H9 (cell line): ENCODE measurements around the gene EZH1. TPM values are rescaled to one million over a fixed set of nuclear protein-coding genes. Genes with fewer than 3 reads are reported as not detected.

Experiments
- DNase-seq: peaks from one replicate; pipeline ENCODE4 v3.0.0-alpha.2; 2017
- H2AFZ ChIP-seq: one replicate; pipeline ENCODE4 v1.6.1; 2013; ENCODE audit warnings: mild to moderate bottlenecking, low read length, control low read depth, moderate library complexity
- H2AK5ac ChIP-seq: 2 replicates; pipeline ENCODE4 v1.6.1; 2013; ENCODE audit warnings: low read length, control low read depth, mixed read lengths; ENCODE audit not compliant: insufficient read length
- H2BK120ac ChIP-seq: one replicate; pipeline ENCODE4 v1.6.1; 2013; ENCODE audit warnings: low read depth, mild to moderate bottlenecking, low read length, control low read depth, inconsistent platforms; ENCODE audit not compliant: poor library complexity, severe bottlenecking
- H2BK12ac ChIP-seq: 2 replicates; pipeline ENCODE4 v1.6.1; 2013; ENCODE audit warnings: low read length, control low read depth, mixed read lengths, low read depth; ENCODE audit not compliant: insufficient read length
- H2BK15ac ChIP-seq: 2 replicates; pipeline ENCODE4 v1.6.1; 2013; ENCODE audit warnings: low read depth, low read length, control low read depth
- H2BK20ac ChIP-seq: one replicate; pipeline ENCODE4 v1.6.1; 2013; ENCODE audit warnings: low read depth, mild to moderate bottlenecking, low read length, control low read depth, inconsistent platforms; ENCODE audit not compliant: poor library complexity, severe bottlenecking
- H2BK5ac ChIP-seq: 2 replicates; pipeline ENCODE4 v1.6.1; 2013; ENCODE audit warnings: low read length, control low read depth, mixed read lengths; ENCODE audit not compliant: insufficient read length
- H3K14ac ChIP-seq: 2 replicates; pipeline ENCODE4 v1.6.1; 2013; ENCODE audit warnings: low read length, control low read depth; ENCODE audit not compliant: insufficient read depth
- H3K18ac ChIP-seq: 2 replicates; pipeline ENCODE4 v1.6.1; 2013; ENCODE audit warnings: low read depth, mild to moderate bottlenecking, mixed read lengths, low read length, control low read depth; ENCODE audit not compliant: insufficient read length
- H3K23ac ChIP-seq: 2 replicates; pipeline ENCODE4 v1.6.1; 2013; ENCODE audit warnings: low read length, control low read depth, mixed read lengths, low read depth; ENCODE audit not compliant: insufficient read length
- H3K23me2 ChIP-seq: 2 replicates; pipeline ENCODE4 v1.6.1; 2013; ENCODE audit warnings: low read depth, mild to moderate bottlenecking, mixed read lengths, low read length, control low read depth; ENCODE audit not compliant: insufficient read length, poor library complexity, severe bottlenecking
- H3K27ac ChIP-seq: 2 replicates; pipeline ENCODE4 v1.5.1; 2013; ENCODE audit warnings: low read length, control low read depth, mixed read lengths, low read depth; ENCODE audit not compliant: insufficient read length
- H3K27me3 ChIP-seq: 2 replicates; pipeline ENCODE4 v1.6.1; 2013; ENCODE audit warnings: low read length, control low read depth, inconsistent platforms; ENCODE audit not compliant: insufficient read depth
- H3K4ac ChIP-seq: 2 replicates; pipeline ENCODE4 v1.6.1; 2013; ENCODE audit warnings: low read depth, mild to moderate bottlenecking, control low read depth, inconsistent platforms, low read length, moderate library complexity
- H3K4me1 ChIP-seq: 2 replicates; pipeline ENCODE4 v1.6.1; 2013; ENCODE audit warnings: low read length, control low read depth, inconsistent platforms; ENCODE audit not compliant: insufficient read depth
- H3K4me2 ChIP-seq: 2 replicates; pipeline ENCODE4 v1.6.1; 2013; ENCODE audit warnings: low read length, control low read depth, mixed read lengths; ENCODE audit not compliant: insufficient read length, insufficient read depth
- H3K56ac ChIP-seq: 2 replicates; pipeline ENCODE4 v1.6.1; 2013; ENCODE audit warnings: low read depth, mild to moderate bottlenecking, mixed read lengths, low read length, control low read depth; ENCODE audit not compliant: insufficient read length
- H3K79me1 ChIP-seq: 2 replicates; pipeline ENCODE4 v1.6.1; 2013; ENCODE audit warnings: low read depth, mild to moderate bottlenecking, moderate library complexity, low read length, control low read depth, inconsistent platforms; ENCODE audit not compliant: insufficient read depth, poor library complexity, severe bottlenecking
- H3K79me2 ChIP-seq: 2 replicates; pipeline ENCODE4 v1.6.1; 2013; ENCODE audit warnings: low read length, control low read depth, inconsistent platforms; ENCODE audit not compliant: insufficient read depth
- H3K9ac ChIP-seq: 2 replicates; pipeline ENCODE4 v1.6.1; 2013; ENCODE audit warnings: low read length, control low read depth, mixed read lengths; ENCODE audit not compliant: insufficient read length; ENCODE audit errors: extremely low read depth
- H3K9me3 ChIP-seq: one replicate; pipeline ENCODE4 v1.6.1; 2013; ENCODE audit warnings: low read depth, low read length, inconsistent platforms; ENCODE audit not compliant: control insufficient read depth
- H3T11ph ChIP-seq: one replicate; pipeline ENCODE4 v1.6.1; 2013; ENCODE audit warnings: mild to moderate bottlenecking, low read length, control low read depth, inconsistent platforms
- H4K20me1 ChIP-seq: one replicate; pipeline ENCODE4 v1.6.1; 2013; ENCODE audit not compliant: control insufficient read depth, insufficient read length, insufficient read depth
- H4K5ac ChIP-seq: 2 replicates; pipeline ENCODE4 v1.6.1; 2013; ENCODE audit warnings: low read depth, mild to moderate bottlenecking, mixed read lengths, low read length, control low read depth; ENCODE audit not compliant: insufficient read length
- H4K8ac ChIP-seq: replicated peaks from 2 replicates; pipeline ENCODE4 v1.6.1; 2013; ENCODE audit warnings: low read length, control low read depth, mixed read lengths, low read depth; ENCODE audit not compliant: insufficient read length
- H4K91ac ChIP-seq: 2 replicates; pipeline ENCODE4 v1.6.1; 2013; ENCODE audit warnings: low read depth, mild to moderate bottlenecking, moderate library complexity, mixed read lengths, low read length, control low read depth; ENCODE audit not compliant: insufficient read length
- H3K27ac Mint-ChIP-seq, 3 experiments: 2 replicates in 2 of 3; 3 replicates in 1 of 3; pipeline ENCODE4 v1.8.0; 2020 to 2021; ENCODE audit warnings: mixed read lengths in 3 of 3, mild to moderate bottlenecking in 1 of 3, moderate library complexity in 1 of 3
- H3K27me3 Mint-ChIP-seq: 2 replicates; pipeline ENCODE4 v1.8.0; 2021; ENCODE audit warnings: low read depth, mild to moderate bottlenecking, moderate library complexity, mixed read lengths
- H3K36me3 Mint-ChIP-seq, 3 experiments: 2 replicates in 2 of 3; 3 replicates in 1 of 3; pipeline ENCODE4 v1.8.0; 2020 to 2021; ENCODE audit warnings: low read depth in 3 of 3, mixed read lengths in 3 of 3; ENCODE audit not compliant: insufficient read depth in 1 of 3
- H3K4me1 Mint-ChIP-seq, 2 experiments: 2 replicates each; pipeline ENCODE4 v1.8.0; 2020; ENCODE audit warnings: mixed read lengths in 2 of 2
- H3K4me3 Mint-ChIP-seq, 2 experiments: 2 replicates in 1 of 2; 3 replicates in 1 of 2; pipeline ENCODE4 v1.8.0; 2020 to 2021; ENCODE audit warnings: mild to moderate bottlenecking in 2 of 2, mixed read lengths in 2 of 2, moderate library complexity in 1 of 2
- H3K9me3 Mint-ChIP-seq, 2 experiments: 2 replicates in 1 of 2; 3 replicates in 1 of 2; pipeline ENCODE4 v1.8.0; 2020; ENCODE audit warnings: mild to moderate bottlenecking in 2 of 2, mixed read lengths in 2 of 2, moderate library complexity in 1 of 2
- WGBS: extraction: QIAGEN DNeasy Blood & Tissue Kit; methylation state at CpG from one replicate; pipeline ENCODE4 v1.1.7; 2013; ENCODE audit warnings: missing lambda C conversion rate, low lambda C conversion rate, mixed read lengths; ENCODE audit not compliant: insufficient read length; ENCODE audit errors: extremely low coverage; 5-methylcytosine and 5-hydroxymethylcytosine counted together
- total RNA-seq: library from RNA; stranded (reverse); gene quantifications from 2 replicates; pipeline ENCODE4 v1.2.1, GENCODE V29; 2021
- TF ChIP-seq, protein P1 (sequence below): fragments of 200-600 bp; sonication (generic); conservative IDR thresholded peaks from 3 replicates; pipeline ENCODE4 v1.8.0; 2021; ENCODE audit warnings: antibody characterized with exemption, mild to moderate bottlenecking

EZH1 gene
- total RNA-seq, 1 experiment from 2014 or later = 17.9 TPM

DNA sequence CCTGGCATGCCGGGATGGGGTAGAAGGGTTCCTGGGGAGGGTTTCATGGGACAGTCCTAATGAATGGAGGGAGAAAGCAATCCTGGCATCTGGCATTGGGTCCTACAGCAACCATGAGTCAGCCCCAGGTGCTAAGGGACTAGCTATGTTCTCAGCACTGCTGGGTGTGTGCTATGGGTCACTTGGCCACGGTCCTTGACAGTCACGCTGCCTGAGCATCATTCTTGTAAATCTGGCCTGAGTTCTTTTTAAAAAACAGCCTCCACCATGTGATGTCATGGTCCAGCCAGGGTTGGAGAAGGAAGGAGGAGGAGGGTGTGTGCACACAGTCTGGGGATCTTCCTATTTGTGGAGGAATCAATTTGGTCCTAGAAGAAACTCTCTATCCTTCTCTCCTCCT is 9.9 kb upstream of the EZH1 start:
- WGBS = no CpG with 5 or more reads among the region's 3 CpGs
- Histone ChIP-seq H3K79me1 (no peaks in the 10 kb centered on the region), H4K5ac (no peak overlapping the region), H3K4me1 (no peaks in the 10 kb centered on the region), H4K91ac (no peak overlapping the region), H3K14ac (no peak overlapping the region), H2BK20ac (no peak overlapping the region), H3K18ac (no peak overlapping the region), H2AFZ (no peak overlapping the region), H2BK5ac (no peak overlapping the region), H3K27ac (no peak overlapping the region), H3K4ac (no peak overlapping the region), H3K23ac (no peak overlapping the region), H3K27me3 (peaks cover 4% of the 10 kb centered on the region; the same call in 1 of the 2 replicates), H2BK120ac (no peak overlapping the region), H3K9me3 (no peaks in the 10 kb centered on the region), H3K4me2 (no peak overlapping the region), H3T11ph (no peak overlapping the region), H4K20me1 (no peaks in the 10 kb centered on the region), H3K79me2 (no peaks in the 10 kb centered on the region), H3K9ac (no peak overlapping the region), H4K8ac (no peak overlapping the region), H3K23me2 (no peaks in the 10 kb centered on the region), H2BK12ac (no peak overlapping the region), H3K56ac (no peak overlapping the region), H2BK15ac (no peak overlapping the region), H2AK5ac (no peak overlapping the region)
- TF ChIP-seq, protein P1, sequence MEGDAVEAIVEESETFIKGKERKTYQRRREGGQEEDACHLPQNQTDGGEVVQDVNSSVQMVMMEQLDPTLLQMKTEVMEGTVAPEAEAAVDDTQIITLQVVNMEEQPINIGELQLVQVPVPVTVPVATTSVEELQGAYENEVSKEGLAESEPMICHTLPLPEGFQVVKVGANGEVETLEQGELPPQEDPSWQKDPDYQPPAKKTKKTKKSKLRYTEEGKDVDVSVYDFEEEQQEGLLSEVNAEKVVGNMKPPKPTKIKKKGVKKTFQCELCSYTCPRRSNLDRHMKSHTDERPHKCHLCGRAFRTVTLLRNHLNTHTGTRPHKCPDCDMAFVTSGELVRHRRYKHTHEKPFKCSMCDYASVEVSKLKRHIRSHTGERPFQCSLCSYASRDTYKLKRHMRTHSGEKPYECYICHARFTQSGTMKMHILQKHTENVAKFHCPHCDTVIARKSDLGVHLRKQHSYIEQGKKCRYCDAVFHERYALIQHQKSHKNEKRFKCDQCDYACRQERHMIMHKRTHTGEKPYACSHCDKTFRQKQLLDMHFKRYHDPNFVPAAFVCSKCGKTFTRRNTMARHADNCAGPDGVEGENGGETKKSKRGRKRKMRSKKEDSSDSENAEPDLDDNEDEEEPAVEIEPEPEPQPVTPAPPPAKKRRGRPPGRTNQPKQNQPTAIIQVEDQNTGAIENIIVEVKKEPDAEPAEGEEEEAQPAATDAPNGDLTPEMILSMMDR = no peak
- H3K4me1 Mint-ChIP-seq = no peaks in the 10 kb centered on the region
- H3K27me3 Mint-ChIP-seq = peaks cover 28% of the 10 kb centered on the region
- no peak overlapping the region for H3K27ac Mint-ChIP-seq
- no peak for DNase-seq
- H3K4me3 Mint-ChIP-seq = no peak overlapping the region
- H3K36me3 Mint-ChIP-seq = no peaks in the 10 kb centered on the region
- H3K9me3 Mint-ChIP-seq = no peaks in the 10 kb centered on the region
